Parathyroid adenoma (tissue), 2 donors: Measurements from ENCODE around the gene IL10.
A peak's percentile ranks its signal among the peaks of the same experiment; 100 is the strongest.

Experiments used
- H2AFZ ChIP-seq: fragments of 300-600 bp; sonication (generic); one replicate; pipeline ENCODE4 v1.7.0; 2017; ENCODE audit warnings: antibody characterized with exemption, mild to moderate bottlenecking
- H3K27ac ChIP-seq: fragments of 300-600 bp; sonication (generic); one replicate; pipeline ENCODE4 v1.7.0; 2017
- H3K27me3 ChIP-seq: fragments of 300-600 bp; sonication (generic); one replicate; pipeline ENCODE4 v1.7.0; 2017; ENCODE audit warnings: low read length; ENCODE audit not compliant: control insufficient read depth, insufficient read depth
- H3K36me3 ChIP-seq: fragments of 300-600 bp; sonication (generic); one replicate; pipeline ENCODE4 v1.7.0; 2017; ENCODE audit warnings: low read length; ENCODE audit not compliant: control insufficient read depth, insufficient read depth
- H3K4me1 ChIP-seq: fragments of 300-600 bp; sonication (generic); one replicate; pipeline ENCODE4 v1.7.0; 2017; ENCODE audit warnings: control low read depth
- H3K4me2 ChIP-seq: fragments of 300-600 bp; sonication (generic); one replicate; pipeline ENCODE4 v1.7.0; 2017; ENCODE audit warnings: low read length
- H3K4me3 ChIP-seq: fragments of 300-600 bp; sonication (generic); one replicate; pipeline ENCODE4 v1.7.0; 2017; ENCODE audit warnings: low read depth, low read length
- H3K79me2 ChIP-seq: fragments of 300-600 bp; sonication (generic); one replicate; pipeline ENCODE4 v1.7.0; 2017; ENCODE audit warnings: control low read depth
- H3K9ac ChIP-seq: fragments of 300-600 bp; sonication (generic); one replicate; pipeline ENCODE4 v1.7.0; 2017; ENCODE audit warnings: mild to moderate bottlenecking
- H3K9me3 ChIP-seq: fragments of 300-600 bp; sonication (generic); one replicate; pipeline ENCODE4 v1.7.0; 2017; ENCODE audit warnings: low read length; ENCODE audit not compliant: control insufficient read depth
- CTCF ChIP-seq: fragments of 300-600 bp; sonication (generic); IDR thresholded peaks from one replicate; pipeline ENCODE4 v1.7.0; 2017; ENCODE audit warnings: antibody characterized with exemption, mild to moderate bottlenecking
- donor health status: primary hyperparathyroidism.

The IL10 gene

GRCh38 chr1:206734499-206735142 is 37.7 kb downstream of the IL10 start:
- H3K27me3 ChIP-seq = no peaks in the 10 kb centered on the region
- no peaks in the 10 kb centered on the region for H3K4me1 ChIP-seq
- H3K9ac ChIP-seq = no peak overlapping the region
- no peak overlapping the region for H2AFZ ChIP-seq
- H3K4me2 ChIP-seq = no peak overlapping the region
- TF ChIP-seq CTCF = peak; percentile 51
- no peaks in the 10 kb centered on the region for H3K79me2 ChIP-seq
- no peaks in the 10 kb centered on the region for H3K36me3 ChIP-seq
- no peak overlapping the region for H3K27ac ChIP-seq
- no peaks in the 10 kb centered on the region for H3K9me3 ChIP-seq
- no peak overlapping the region for H3K4me3 ChIP-seq

GRCh38 chr1:206732992-206733391 is 39.3 kb downstream of the IL10 start:
- Histone ChIP-seq H3K9me3 (no peaks in the 10 kb centered on the region), H3K4me2 (no peak overlapping the region), H3K4me3 (no peak overlapping the region), H3K79me2 (no peaks in the 10 kb centered on the region), H3K9ac (no peak overlapping the region), H3K36me3 (no peaks in the 10 kb centered on the region), H3K27me3 (no peaks in the 10 kb centered on the region), H3K4me1 (no peaks in the 10 kb centered on the region), H3K27ac (no peak overlapping the region), H2AFZ (no peak overlapping the region)
- TF ChIP-seq CTCF = no peak

GRCh38 chr1:206732508-206732907 is 39.8 kb downstream of the IL10 start:
- TF ChIP-seq CTCF = no peak
- no peak overlapping the region for H3K27ac ChIP-seq
- H3K4me2 ChIP-seq = no peak overlapping the region
- H3K36me3 ChIP-seq = no peaks in the 10 kb centered on the region
- H3K9ac ChIP-seq = no peak overlapping the region
- H2AFZ ChIP-seq = no peak overlapping the region
- H3K27me3 ChIP-seq = no peaks in the 10 kb centered on the region
- H3K4me3 ChIP-seq = no peak overlapping the region
- no peaks in the 10 kb centered on the region for H3K9me3 ChIP-seq
- H3K79me2 ChIP-seq = no peaks in the 10 kb centered on the region
- no peaks in the 10 kb centered on the region for H3K4me1 ChIP-seq

- no peak for TF ChIP-seq CTCF
- no peaks in the 10 kb centered on the region for H3K36me3 ChIP-seq
Observed at GRCh38 chr1:206729507-206729906, 42.8 kb downstream of the IL10 start.

GRCh38 chr1:206729050-206729449 is 43.2 kb downstream of the IL10 start:
- H3K36me3 ChIP-seq = no peaks in the 10 kb centered on the region
- H3K79me2 ChIP-seq = peaks cover 11% of the 10 kb centered on the region
- no peak for TF ChIP-seq CTCF
- H3K27ac ChIP-seq = no peak overlapping the region
- no peak overlapping the region for H3K4me3 ChIP-seq
- no peak overlapping the region for H3K9ac ChIP-seq
- H3K9me3 ChIP-seq = no peaks in the 10 kb centered on the region
- no peak overlapping the region for H3K4me2 ChIP-seq
- H3K4me1 ChIP-seq = no peaks in the 10 kb centered on the region
- no peak overlapping the region for H2AFZ ChIP-seq
- H3K27me3 ChIP-seq = no peaks in the 10 kb centered on the region

More at GRCh38 chr1:206729507-206729906, 42.8 kb downstream of the IL10 start:
- H3K4me3 ChIP-seq = no peak overlapping the region
- no peak overlapping the region for H3K27ac ChIP-seq
- H3K27me3 ChIP-seq = no peaks in the 10 kb centered on the region
- H2AFZ ChIP-seq = no peak overlapping the region
- no peaks in the 10 kb centered on the region for H3K4me1 ChIP-seq
- H3K4me2 ChIP-seq = no peak overlapping the region
- H3K9ac ChIP-seq = no peak overlapping the region
- H3K9me3 ChIP-seq = no peaks in the 10 kb centered on the region
- peaks cover 11% of the 10 kb centered on the region for H3K79me2 ChIP-seq
